Pancreas (tissue), 10 donors: ENCODE data around the gene EPB41L4A. TPM values are rescaled to one million over a fixed set of nuclear protein-coding genes. Genes with fewer than 3 reads are reported as not detected.
"Not testable (repeated sequence)": the region's sequence is repeated elsewhere in the genome, so short reads cannot be mapped to it uniquely, and the experiment has no call there.

Source experiments
- ATAC-seq, 4 donors: fragments of 200-7000 bp; cut with Tn5 transposase; one replicate each; pipeline versions ENCODE4 v1.8.0 to v1.9.1; 2020; ENCODE audit warnings: mild to moderate bottlenecking in 4 of 4, moderate library complexity in 4 of 4
- DNase-seq, 6 donors: peaks; one replicate each; pipeline ENCODE4 v3.0.0-alpha.2; 2020
- FAIRE-seq: peaks from 2 replicates; lab custom pipeline; 2012; peaks lifted over from hg19 to GRCh38; lab: Jason Lieb, UNC
- H3K27ac ChIP-seq, 4 donors: fragments of 200-600 bp; sonication (generic); 1 replicate in 3 of 4; 2 replicates in 1 of 4; pipeline versions ENCODE4 v1.5.0 to v1.8.0; 2020
- H3K27me3 ChIP-seq, 4 donors: fragments of 200-600 bp; one replicate each; pipeline ENCODE4 v1.8.0; 2021
- H3K36me3 ChIP-seq, 3 donors: fragments of 200-600 bp; sonication (generic) in 1 of 3; one replicate each; pipeline versions ENCODE4 v1.5.0 to v1.8.0; 2020 to 2021
- H3K4me1 ChIP-seq, 3 donors: fragments of 200-600 bp; one replicate each; pipeline ENCODE4 v1.8.0; 2021
- H3K4me3 ChIP-seq, 4 donors: fragments of 200-600 bp; sonication (generic) in 2 of 4; one replicate each; pipeline versions ENCODE4 v1.5.0 to v1.8.0; 2020 to 2021
- H3K9me3 ChIP-seq, 4 donors: fragments of 200-600 bp; one replicate each; pipeline ENCODE4 v1.8.0; 2021
- CTCF ChIP-seq, 4 donors: fragments of 200-600 bp; sonication (generic) in 3 of 4; IDR thresholded peaks; one replicate each; pipeline versions ENCODE4 v1.5.0 to v1.8.0; 2021; ENCODE audit warnings: antibody characterized with exemption in 4 of 4
- WGBS, 2 donors: extraction: QIAGEN DNeasy Blood & Tissue Kit; methylation state at CpG; one replicate each; pipeline ENCODE4 v1.1.7; 2013; 5-methylcytosine and 5-hydroxymethylcytosine counted together
- intact Hi-C, 3 donors: fragments of 100-400 bp; cut with DNase I; formaldehyde crosslinking; loops; one replicate each; pipeline versions ENCODE4 v1.11.1 to v1.14.2; 2022
- polyA plus RNA-seq, 2 donors: library from polyadenylated mRNA; stranded (reverse); fragments of 200-250 nt; gene quantifications; one replicate each; pipeline ENCODE4 v1.2.3, GENCODE V29; 2013
- total RNA-seq, 6 donors: library from RNA; stranded (reverse); fragmentation: NEBNext Ultra II Directional in 4 of 6; extraction: Animal tissue kit (Norgen Biotek cat#: 25700) in 4 of 6; gene quantifications; one replicate each; pipeline versions ENCODE4 v1.2.1 to v1.2.4, GENCODE V29; 2021 to 2023
- donor health status: healthy with polysubstance abuse.
- donor health status: DM: no; HTN: no; CAD: no; lungs with moderate emphysema.
- donor health status: DM: no; HTN: no; CAD: no.
- donor health status: control.
- donor health status: control.
- donor health status: Bipolar disorder and iron deficiency.
- donor health status: DM: yes; HTN: yes; CAD: no.
- donor health status: DM: no; HTN: no; CAD: no.
- donor health status: DM: no; HTN: no; CAD: no.
- donor health status: DM: yes; HTN: yes; CAD: no.

The EPB41L4A gene
- total RNA-seq (10 to 100 TPM in 2 of 6 donors, 1 to 10 TPM in 4; 6.7 to 23.4 (median 7.2) TPM), polyA plus RNA-seq (1 to 10 TPM; 4.4 to 6.8 TPM)

- H3K4me3 ChIP-seq = peak within 1 kb of the TSS; percentile 23 to 89 (median 78)
- FAIRE-seq = no peak
- no peaks in the 10 kb centered on the region for H3K36me3 ChIP-seq
- 1% methylated on average over 69 to 103 of the region's 103 CpGs for WGBS, 2 donors
- peaks cover 0 to 6% (median 5%) of the 10 kb centered on the region in 3 donors for H3K4me1 ChIP-seq
- DNase-seq = peak; percentile 33 to 87 (median 61)
- peaks cover 0 to 4% (median 0%) of the 10 kb centered on the region in 4 donors for H3K27me3 ChIP-seq
- intact Hi-C loops = loop anchor here in 1 of 3 donors (10.0 kb wide), 1 partner anchor 205 kb away; no protein-coding TSS in a partner anchor
- H3K27ac ChIP-seq = peak within 1 kb of the TSS; percentile 42 to 84 (median 74)
- H3K9me3 ChIP-seq = no peaks in the 10 kb centered on the region
- peak; percentile 36 to 86 (median 64) for ATAC-seq
- no peak for TF ChIP-seq CTCF (IDR thresholded peaks at IDR 0.05)
These were observed at the start of gene EPB41L4A for GRCh38 chr5:112419164-112419985. EPB41L4A (minus strand) TSS chr5:112419277; CDS start chr5:112419039, 238 bp downstream.

- ATAC-seq = no peak
- no peak for FAIRE-seq
- Histone ChIP-seq H3K27ac (no peak overlapping the region), H3K4me1 (no peaks in the 10 kb centered on the region), H3K27me3 (no peaks in the 10 kb centered on the region), H3K9me3 (no peaks in the 10 kb centered on the region), H3K36me3 (no peaks in the 10 kb centered on the region), H3K4me3 (no peak overlapping the region)
- DNase-seq = no peak
- 42 to 44% methylated on average over 1 of the region's 1 CpG for WGBS, 2 donors
- intact Hi-C loops = no loop called here
- no peak for TF ChIP-seq CTCF (IDR thresholded peaks at IDR 0.05)
These were observed 48.4 kb upstream of the EPB41L4A start for GRCh38 chr5:112467485-112467884.

GRCh38 chr5:112466261-112466660 lies 47.2 kb upstream of the EPB41L4A start:
- H3K9me3 ChIP-seq, intact Hi-C loops, ATAC-seq: not testable (repeated sequence)

GRCh38 chr5:112447187-112447760 lies 28.2 kb upstream of the EPB41L4A start:
- H3K4me1 ChIP-seq, H3K9me3 ChIP-seq, H3K36me3 ChIP-seq, H3K4me3 ChIP-seq, H3K27ac ChIP-seq, FAIRE-seq, DNase-seq, intact Hi-C loops, H3K27me3 ChIP-seq, ATAC-seq: not testable (repeated sequence)
- WGBS, 2 donors = 82 to 89% methylated on average over 10 of the region's 10 CpGs

More at GRCh38 chr5:112466261-112466660, 47.2 kb upstream of the EPB41L4A start:
- DNase-seq, H3K27me3 ChIP-seq, H3K27ac ChIP-seq, H3K4me3 ChIP-seq, H3K4me1 ChIP-seq, FAIRE-seq, H3K36me3 ChIP-seq: not testable (repeated sequence)
- WGBS, 2 donors = 76 to 95% methylated on average over 10 of the region's 10 CpGs

- ATAC-seq (no peak), DNase-seq (no peak), FAIRE-seq (no peak)
- Histone ChIP-seq H3K9me3 (no peaks in the 10 kb centered on the region), H3K27me3 (no peaks in the 10 kb centered on the region), H3K4me3 (no peak overlapping the region), H3K27ac (no peak overlapping the region), H3K4me1 (no peaks in the 10 kb centered on the region), H3K36me3 (no peaks in the 10 kb centered on the region)
- TF ChIP-seq CTCF (IDR thresholded peaks at IDR 0.05) = no peak
- 70 to 80% methylated on average over 6 of the region's 6 CpGs for WGBS, 2 donors
- intact Hi-C loops = no loop called here
These were observed 26.7 kb upstream of the EPB41L4A start for GRCh38 chr5:112445626-112446350.

GRCh38 chr5:112443932-112444331 lies 24.9 kb upstream of the EPB41L4A start:
- ATAC-seq, H3K27me3 ChIP-seq, H3K27ac ChIP-seq, intact Hi-C loops, H3K9me3 ChIP-seq, FAIRE-seq, H3K4me1 ChIP-seq, DNase-seq, H3K4me3 ChIP-seq, H3K36me3 ChIP-seq: not testable (repeated sequence)
- WGBS, 2 donors = 73 to 82% methylated on average over 11 of the region's 12 CpGs
